NCI-H1048 (cell line): Measurements from ENCODE around the gene PHF14.
"Not testable (repeated sequence)": the region's sequence is repeated elsewhere in the genome, so short reads cannot be mapped to it uniquely, and the experiment has no call there.

Source experiments
- DNase-seq: peaks from one replicate; lab custom pipeline; 2025; lab: John Stamatoyannopoulos, UW

Gene PHF14

DNA sequence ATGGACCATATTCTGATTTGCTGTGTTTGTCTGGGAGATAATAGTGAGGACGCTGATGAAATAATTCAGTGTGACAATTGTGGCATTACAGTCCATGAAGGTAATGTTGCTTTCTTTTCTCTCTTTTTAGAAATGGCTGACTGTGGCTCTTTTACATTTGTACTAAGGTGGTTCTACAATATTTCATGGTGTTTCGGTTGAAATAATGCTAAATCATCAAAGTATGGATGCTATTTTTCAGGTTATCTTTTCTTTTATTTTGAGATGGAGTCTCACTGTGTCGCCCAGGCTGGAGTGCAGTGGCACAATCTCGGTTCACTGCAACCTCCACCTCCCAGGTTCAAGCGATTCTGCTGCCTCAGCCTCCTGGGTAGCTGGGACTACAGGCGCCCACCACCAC, 17.1 kb downstream of the PHF14 start:
- DNase-seq, result not testable (repeated sequence)

DNA sequence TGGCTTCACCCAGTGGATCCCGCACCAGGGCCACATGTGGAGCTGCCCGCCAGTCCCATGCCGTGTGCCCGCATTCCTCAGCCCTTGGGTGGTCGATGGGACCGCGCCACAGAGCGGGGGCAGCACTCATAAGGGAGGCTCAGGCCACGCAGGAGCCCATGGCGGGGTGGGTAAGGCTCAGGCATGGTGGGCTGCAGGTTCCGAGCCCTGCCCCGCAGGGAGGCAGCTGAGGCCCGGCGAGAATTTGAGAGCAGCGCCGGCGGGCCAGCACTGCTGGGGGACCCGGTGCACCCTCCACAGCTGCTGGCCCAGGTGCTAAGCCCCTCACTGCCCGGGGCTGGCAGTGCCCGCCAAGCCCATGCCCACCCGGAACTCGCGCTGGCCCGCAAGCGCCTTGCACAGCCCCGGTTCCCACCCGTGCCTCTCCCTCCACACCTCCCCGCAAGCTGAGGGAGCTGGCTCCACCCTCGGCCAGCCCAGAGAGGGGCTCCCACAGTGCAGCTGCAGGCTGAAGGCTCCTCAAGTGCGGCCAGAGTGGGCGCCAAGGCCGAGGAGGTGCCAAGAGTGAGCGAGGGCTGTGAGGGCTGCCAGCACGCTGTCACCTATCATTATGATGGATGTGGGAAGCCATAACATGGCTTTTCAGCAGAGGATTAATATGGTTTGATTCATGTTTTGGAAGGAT, 22.0 kb downstream of the PHF14 start:
- not testable (repeated sequence) for DNase-seq

GRCh38 chr7:10998996-10999757, 25.5 kb downstream of the PHF14 start:
- no peak for DNase-seq

DNA sequence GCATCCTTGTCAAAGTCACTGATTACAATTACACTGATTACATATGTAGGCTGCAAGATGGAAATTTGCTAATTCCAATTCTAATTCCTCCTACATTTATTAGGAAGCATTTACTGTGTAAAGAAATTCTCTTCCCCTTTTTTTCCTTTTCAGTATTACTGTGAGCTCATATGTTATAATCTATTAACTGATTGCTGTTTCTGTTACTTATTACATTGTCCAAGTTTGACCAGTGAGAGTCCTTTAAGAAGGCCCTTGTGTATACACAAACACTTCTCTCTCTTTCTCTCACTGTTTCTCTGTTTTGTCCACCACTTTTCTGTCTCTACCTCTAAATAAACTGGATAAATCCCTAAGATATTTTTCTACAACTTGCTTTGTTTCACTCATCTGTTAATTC, 31.5 kb downstream of the PHF14 start:
- DNase-seq, result no peak

DNA sequence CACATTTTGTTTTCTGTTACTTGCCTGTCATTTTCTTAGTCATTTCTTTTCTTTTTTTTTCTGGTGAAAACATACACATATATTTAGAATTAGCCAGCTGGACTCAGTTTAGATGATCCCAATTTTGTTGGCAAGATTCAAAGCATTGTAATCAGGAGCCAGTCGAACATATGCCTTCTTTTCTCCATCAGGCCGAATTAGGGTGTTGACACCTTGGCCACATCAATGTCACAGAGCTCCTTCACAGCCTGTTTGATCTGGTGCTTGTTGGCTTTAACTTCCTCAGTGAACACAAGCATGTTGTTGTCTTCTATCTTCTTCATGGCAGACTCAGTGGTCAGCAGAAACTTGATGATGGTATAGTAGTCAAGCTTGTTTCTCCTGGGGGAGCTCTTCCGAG, 32.6 kb downstream of the PHF14 start:
- no peak for DNase-seq

- DNase-seq, result no peak
These were observed 36.0 kb downstream of the PHF14 start for GRCh38 chr7:11009631-11010030.

- DNase-seq, result no peak
These were observed 47.8 kb downstream of the PHF14 start for GRCh38 chr7:11021468-11021867.

GRCh38 chr7:11026452-11027359, 53.0 kb downstream of the PHF14 start:
- no peak for DNase-seq

GRCh38 chr7:11035661-11036060, 62.0 kb downstream of the PHF14 start:
- no peak for DNase-seq

- DNase-seq, result no peak
These were observed 66.3 kb downstream of the PHF14 start for GRCh38 chr7:11039974-11040373.

GRCh38 chr7:11054033-11054432, 80.4 kb downstream of the PHF14 start:
- no peak for DNase-seq

- DNase-seq, result no peak
These were observed 87.2 kb downstream of the PHF14 start for GRCh38 chr7:11060893-11061292.

- DNase-seq, result no peak
These were observed 88.4 kb downstream of the PHF14 start for GRCh38 chr7:11062110-11062509.

GRCh38 chr7:11069591-11069990, 95.9 kb downstream of the PHF14 start:
- no peak for DNase-seq

DNA sequence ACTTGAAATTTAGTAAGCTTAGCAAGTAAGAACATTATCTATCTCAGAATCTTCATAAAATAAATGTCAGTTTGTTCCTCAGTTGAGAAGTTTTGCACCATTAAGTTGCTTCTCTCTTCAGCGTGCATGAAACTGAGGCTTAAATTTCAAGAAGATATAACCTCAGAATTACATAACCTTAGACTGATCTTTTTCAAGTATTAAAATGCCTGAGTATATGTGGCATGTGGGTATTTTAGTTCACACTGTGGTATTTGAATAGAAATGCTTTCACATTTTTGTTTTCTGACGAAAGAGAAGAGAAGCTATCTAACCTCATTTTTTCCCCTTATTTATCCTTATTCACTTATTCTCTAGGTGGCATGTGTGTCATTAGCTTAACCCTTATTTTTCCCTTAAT, 104.1 kb downstream of the PHF14 start:
- DNase-seq, result no peak

DNA sequence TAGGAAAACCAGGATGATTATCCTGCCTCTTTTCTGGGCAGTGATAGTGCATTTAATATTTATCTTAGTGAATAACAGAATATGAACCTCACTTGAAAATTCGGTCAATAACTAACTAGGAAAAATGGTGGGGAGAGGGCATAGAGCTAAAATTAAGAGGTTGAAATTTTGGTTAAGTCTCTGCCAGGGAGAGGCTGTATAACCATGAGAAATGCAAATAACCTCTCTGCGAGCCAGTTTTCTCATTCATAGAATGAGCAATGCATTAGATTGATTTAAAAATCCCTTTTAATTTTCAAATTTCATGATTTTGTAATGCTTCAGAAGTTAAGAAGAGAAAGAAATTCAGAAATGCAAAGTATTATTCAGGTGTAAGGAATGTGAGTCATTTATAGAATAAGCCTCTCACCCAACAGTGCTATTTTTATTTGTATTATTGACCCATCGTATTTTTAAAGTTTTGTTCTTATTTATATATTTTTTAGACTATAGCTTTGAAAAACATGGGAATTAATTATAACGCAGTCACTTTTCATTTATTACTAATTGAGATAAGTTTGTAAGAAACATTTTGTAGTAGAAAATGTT, 104.7 kb downstream of the PHF14 start:
- no peak for DNase-seq

GRCh38 chr7:11079907-11080306, 106.2 kb downstream of the PHF14 start:
- no peak for DNase-seq

GRCh38 chr7:11082121-11082520, 108.4 kb downstream of the PHF14 start:
- no peak for DNase-seq

- no peak for DNase-seq
These were observed 109.0 kb downstream of the PHF14 start for GRCh38 chr7:11082552-11083213.

GRCh38 chr7:11083214-11083568, 109.5 kb downstream of the PHF14 start:
- DNase-seq, result no peak

DNA sequence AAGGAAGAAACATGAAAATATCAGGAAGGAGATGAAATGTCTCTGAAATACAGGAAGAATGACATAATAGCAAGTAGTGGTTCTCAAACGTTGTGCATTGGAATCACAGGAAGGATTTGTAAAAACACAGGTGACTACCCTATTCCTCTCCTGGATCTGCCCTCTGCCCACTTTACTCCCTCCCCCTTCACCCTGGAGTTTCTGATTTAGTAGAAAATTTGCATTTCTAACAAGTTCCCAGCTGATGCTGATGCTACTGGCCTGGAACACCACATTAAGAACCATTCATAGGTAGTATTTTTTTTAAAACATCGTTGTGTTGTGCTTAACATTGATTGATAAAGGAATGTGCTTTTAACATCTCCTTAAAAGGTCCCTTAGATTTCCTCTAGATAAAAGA, 130.9 kb downstream of the PHF14 start:
- DNase-seq, result no peak

GRCh38 chr7:11109659-11110058, 136.0 kb downstream of the PHF14 start:
- no peak for DNase-seq
